D721Med (cell line): Measurements from ENCODE around the gene ZNF474.
A peak's percentile ranks its signal among the peaks of the same experiment; 100 is the strongest.

Experiments used
- DNase-seq: peaks from one replicate; pipeline ENCODE4 v3.0.0; 2011; ENCODE audit warnings: low spot score; ENCODE audit not compliant: insufficient read length
- FAIRE-seq: peaks from 2 replicates; lab custom pipeline; 2011; peaks lifted over from hg19 to GRCh38; lab: Jason Lieb, UNC
- TF ChIP-seq, protein P1 (sequence below): IDR thresholded peaks from 2 replicates; pipeline ENCODE4 v1.5.1; 2012; ENCODE audit warnings: mild to moderate bottlenecking, control low read depth; ENCODE audit not compliant: insufficient read depth; ENCODE audit errors: missing control alignments

ZNF474 gene

DNA sequence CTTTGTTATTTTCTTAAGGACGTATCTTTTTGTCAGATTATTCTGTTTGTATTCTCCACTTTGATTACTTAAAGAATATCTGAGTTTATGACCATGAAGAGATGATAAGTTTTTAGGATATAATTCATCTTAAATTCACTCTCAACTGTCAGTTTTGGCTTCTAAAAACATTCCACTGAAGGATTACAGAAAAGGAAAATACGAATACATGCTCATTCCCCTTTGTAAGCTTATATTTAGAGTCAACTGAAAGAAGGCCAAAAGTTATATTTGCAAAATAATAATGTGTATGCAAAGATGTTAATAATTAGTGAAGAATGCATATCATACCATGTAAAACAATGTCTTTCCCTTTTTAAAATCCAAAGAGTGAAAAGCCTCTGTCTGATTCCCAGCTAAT lies 52.5 kb downstream of the ZNF474 start:
- no peak for DNase-seq
- no peak for FAIRE-seq
- TF ChIP-seq, protein P1, sequence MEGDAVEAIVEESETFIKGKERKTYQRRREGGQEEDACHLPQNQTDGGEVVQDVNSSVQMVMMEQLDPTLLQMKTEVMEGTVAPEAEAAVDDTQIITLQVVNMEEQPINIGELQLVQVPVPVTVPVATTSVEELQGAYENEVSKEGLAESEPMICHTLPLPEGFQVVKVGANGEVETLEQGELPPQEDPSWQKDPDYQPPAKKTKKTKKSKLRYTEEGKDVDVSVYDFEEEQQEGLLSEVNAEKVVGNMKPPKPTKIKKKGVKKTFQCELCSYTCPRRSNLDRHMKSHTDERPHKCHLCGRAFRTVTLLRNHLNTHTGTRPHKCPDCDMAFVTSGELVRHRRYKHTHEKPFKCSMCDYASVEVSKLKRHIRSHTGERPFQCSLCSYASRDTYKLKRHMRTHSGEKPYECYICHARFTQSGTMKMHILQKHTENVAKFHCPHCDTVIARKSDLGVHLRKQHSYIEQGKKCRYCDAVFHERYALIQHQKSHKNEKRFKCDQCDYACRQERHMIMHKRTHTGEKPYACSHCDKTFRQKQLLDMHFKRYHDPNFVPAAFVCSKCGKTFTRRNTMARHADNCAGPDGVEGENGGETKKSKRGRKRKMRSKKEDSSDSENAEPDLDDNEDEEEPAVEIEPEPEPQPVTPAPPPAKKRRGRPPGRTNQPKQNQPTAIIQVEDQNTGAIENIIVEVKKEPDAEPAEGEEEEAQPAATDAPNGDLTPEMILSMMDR, result no peak

DNA sequence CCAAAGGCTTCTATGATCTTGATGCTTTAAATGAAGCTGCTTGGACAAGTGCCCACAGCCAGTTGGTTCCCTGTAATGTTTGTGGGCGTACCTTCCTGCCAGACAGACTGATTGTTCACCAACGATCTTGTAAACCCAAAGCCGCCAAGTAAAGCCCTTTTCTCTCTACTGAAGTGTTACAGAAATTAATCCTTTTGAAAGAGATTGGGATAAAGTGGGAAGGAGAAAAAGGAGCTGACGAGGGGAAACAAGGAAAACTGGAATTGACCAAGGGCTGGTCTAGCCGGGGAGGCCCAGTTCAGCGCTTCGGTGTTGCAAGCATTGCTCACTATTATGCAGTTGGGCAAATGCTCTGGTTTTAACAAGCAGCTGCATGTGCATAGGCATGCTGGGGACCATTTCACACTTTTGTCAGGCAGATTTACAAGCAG lies 53.2 kb downstream of the ZNF474 start:
- FAIRE-seq (peak; percentile 87), DNase-seq (no peak)
- TF ChIP-seq, protein P1, result no peak

DNA sequence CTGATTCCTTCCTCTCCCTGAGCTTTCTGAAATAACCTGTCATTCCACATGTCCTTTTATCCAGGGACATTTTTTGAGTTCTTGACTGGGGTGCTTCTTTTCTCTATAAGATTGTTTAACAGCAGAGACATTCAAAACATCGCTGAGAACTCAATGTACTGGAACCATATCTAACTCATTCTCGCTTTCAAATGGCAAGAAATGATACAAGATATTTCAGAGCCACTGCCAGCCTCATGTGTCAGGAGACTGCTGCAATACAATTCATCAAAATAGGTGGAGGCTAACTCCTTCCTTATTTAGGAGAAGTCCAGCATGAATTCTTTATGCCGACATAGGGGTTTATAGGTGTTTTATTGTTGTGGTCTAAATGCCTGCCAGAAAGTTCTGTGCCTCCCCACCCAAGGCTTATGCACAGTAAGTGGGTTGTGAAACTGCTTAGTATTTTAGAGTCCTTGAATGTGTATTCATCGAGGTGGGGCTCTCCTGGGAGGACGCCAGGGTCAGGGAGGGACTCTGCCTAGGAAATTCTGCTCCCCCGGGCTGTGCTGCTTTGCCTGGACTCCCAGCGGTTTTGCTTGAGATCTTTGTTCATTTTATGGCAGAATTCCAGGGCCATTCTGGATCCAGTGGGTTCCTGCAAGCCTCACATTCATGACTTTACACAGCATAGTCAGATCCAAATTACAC lies 53.9 kb downstream of the ZNF474 start:
- FAIRE-seq, result peak; percentile 41
- TF ChIP-seq, protein P1, result no peak

DNA sequence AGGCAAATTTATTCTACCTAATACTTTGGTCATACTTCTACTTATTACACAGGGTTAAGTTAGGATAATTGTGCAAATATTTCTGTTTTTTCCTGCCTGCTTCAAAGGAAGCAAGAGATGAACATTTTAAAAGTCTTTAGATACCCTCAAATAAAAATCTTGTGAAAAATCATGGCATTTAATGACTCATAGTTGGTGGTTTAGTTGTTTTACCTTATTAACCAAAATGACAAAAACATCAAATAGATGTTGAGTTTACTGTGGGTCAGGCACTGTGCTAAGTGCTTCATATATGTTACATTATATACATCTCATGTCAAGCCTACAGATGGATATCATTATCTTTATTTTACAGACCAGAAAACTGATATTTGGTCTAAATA lies 54.4 kb downstream of the ZNF474 start:
- FAIRE-seq (peak; percentile 32), DNase-seq (no peak)
- TF ChIP-seq, protein P1, result no peak

More for the DNA sequence above, 53.9 kb downstream of the ZNF474 start:
- no peak for DNase-seq

DNA sequence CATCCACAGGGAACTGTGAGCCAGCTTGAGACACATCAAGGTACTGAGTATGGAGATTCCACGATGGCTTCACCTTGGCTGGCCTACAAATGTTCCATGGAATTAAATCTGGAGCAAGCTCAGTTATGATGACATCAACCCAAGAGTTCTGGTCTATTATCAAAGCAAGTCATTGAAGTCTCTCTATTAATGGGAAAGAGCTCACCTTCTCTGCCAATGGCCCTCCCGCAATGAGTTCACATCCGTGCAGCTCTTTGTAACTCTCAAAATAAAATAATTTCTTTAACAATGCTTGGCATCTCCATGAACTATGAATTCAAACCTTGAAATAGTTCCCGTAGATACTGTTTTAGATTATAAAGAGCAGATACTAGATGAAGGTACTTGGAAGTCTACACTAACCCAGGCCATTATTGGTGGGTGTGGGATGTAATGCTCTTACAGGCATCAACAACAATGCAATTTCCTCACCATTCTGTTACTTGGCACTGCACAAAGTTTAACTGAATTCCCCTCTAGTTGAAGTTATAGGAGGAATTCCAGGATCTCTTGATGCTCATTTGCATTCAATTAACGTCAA lies 55.4 kb downstream of the ZNF474 start:
- TF ChIP-seq, protein P1, result no peak
- FAIRE-seq (no peak), DNase-seq (no peak)

DNA sequence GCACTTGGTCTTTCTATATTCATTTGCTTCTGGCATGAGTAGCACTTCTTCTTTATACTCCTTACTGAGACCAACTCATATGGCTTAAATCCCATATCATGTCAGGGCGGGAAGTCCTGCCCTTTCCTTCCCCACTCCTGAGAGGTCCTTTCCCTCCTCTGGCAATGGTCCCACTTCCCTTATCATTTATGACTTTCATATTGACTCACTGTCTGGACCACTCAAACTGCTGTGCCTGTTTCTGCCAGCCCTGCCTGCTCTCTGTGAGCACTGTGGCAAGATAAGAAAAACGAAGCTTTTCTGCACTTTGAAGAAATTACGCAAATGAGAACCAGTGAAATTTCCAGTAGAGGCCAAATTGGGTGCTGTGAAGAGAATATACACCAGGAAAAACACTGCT lies 58.1 kb downstream of the ZNF474 start:
- TF ChIP-seq, protein P1, result no peak
- FAIRE-seq (no peak), DNase-seq (no peak)

DNA sequence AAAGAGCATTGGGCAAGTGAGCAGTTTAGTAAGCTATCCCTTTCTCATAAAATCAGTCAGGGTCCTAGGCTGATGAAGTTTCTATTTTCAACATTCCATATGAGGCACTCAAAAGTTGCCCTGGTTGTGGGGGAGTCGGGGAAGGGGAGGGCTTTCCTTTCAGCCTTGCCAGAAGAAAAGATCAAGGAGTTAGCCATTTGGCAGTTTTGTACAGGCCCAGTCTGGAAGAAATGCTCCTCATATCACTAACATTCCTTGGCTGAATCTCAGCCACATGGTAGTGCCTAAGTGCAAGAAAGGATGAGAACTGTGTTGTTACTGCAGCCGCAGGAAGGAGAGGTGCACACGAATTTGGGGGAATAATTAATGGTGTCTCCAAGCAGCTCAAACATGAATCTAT lies 60.8 kb downstream of the ZNF474 start:
- DNase-seq (no peak), FAIRE-seq (no peak)
- TF ChIP-seq, protein P1, result no peak
